Colon (tissue), 2 donors: Measurements from ENCODE around the gene AMZ1.
"Not testable (repeated sequence)": the region's sequence is repeated elsewhere in the genome, so short reads cannot be mapped to it uniquely, and the experiment has no call there.

Experiments
- FAIRE-seq: peaks from 2 replicates; lab custom pipeline; 2012; peaks lifted over from hg19 to GRCh38; lab: Jason Lieb, UNC
- donor health status: control.
- donor health status: control.

Gene AMZ1

GRCh38 chr7:2668401-2668800 is 19.6 kb upstream of the AMZ1 start:
- FAIRE-seq: no peak

GRCh38 chr7:2670171-2670570 is 17.8 kb upstream of the AMZ1 start:
- FAIRE-seq: no peak

- no peak for FAIRE-seq
Observed at GRCh38 chr7:2670720-2671391, 17.1 kb upstream of the AMZ1 start.

GRCh38 chr7:2673214-2673613 is 14.8 kb upstream of the AMZ1 start:
- FAIRE-seq: not testable (repeated sequence)

DNA sequence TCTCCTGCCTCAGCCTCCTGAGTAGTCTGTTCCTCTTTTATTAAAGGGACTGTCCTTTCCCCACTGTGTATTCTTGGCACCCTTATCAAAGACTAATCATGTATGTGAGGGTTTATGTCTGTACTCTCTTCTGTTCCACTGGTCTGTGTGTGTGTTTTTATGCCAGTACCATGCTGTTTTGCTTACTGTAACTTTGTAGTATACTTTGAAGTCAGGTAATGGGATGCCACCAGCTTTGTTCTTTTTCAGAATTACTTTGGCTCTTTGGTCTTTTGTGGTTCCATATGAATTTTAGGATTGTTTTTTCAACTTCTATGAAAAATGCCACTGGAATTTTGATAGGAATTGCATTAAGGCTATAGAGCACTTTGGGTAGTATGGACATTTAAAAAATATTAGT is 14.1 kb upstream of the AMZ1 start:
- no peak for FAIRE-seq

- FAIRE-seq: no peak
Observed at GRCh38 chr7:2675256-2675764, 12.7 kb upstream of the AMZ1 start.

DNA sequence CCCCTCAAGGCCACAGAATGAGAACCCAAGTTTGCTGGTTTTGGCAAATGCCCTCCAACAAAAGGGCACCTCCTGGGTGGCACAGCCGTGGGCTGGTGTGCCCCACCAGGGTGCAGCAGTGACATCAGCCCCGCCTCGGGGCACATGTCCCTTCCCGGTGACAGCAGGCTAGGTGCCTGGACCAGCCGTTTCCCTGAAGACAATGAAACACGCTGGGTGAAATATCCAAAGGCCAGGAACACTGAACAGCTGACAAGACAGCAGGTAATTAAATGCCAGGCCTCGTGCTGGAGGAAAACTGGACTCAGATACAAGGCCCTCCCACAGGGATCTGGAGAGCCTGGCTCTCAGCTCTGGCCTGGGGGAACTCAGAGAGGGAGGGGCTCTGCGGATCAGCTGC is 11.4 kb upstream of the AMZ1 start:
- not testable (repeated sequence) for FAIRE-seq

GRCh38 chr7:2678454-2678853 is 9.5 kb upstream of the AMZ1 start:
- not testable (repeated sequence) for FAIRE-seq

DNA sequence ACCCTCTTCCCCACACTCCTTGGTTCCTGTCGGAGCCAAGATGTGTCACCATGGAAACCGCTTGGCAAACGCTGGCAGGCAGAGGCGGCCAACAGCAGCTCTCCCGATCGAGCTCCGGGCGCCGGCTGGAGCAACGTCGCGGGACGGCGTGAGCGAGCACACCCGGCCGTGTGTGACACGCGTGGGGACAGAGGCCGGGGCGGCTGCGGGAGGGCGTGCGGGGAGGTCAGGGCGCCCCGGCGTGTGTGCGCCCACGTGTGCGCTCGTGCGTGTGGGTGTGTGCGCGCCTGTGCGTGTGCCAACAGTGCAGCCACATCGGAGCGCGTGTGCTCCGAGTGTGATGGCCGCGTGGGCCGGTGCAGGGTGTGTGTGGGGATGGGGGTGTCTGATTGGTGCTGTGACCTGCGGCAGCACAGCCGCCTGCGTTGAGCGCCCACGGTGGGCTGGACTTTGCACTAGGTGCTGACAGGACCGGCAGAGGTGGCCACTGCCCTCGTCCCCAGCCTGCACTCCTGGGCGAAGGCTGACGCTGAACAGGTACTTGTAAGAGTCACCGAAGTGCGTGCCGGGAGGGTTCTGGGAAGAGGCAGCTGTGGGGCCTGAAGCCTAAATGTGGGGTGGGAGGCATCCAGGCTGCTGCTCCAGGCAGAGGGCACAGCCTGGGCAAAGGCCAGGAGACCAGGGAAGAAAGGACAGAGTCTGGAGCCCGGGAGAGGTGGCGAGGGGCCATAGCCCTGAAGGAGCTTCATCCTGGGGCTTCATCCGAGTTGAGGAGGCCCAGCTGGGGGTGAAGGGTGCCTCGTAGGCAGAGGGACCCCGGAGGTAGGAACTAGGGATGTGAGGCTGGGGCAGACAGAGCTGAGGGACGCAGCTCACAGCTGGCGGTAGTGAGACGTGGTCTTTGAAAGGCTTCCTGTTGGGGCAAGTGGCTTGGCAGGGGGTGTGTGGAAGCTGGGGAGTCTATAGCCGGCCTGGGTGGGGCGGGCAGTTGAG is 8.6 kb upstream of the AMZ1 start:
- not testable (repeated sequence) for FAIRE-seq

DNA sequence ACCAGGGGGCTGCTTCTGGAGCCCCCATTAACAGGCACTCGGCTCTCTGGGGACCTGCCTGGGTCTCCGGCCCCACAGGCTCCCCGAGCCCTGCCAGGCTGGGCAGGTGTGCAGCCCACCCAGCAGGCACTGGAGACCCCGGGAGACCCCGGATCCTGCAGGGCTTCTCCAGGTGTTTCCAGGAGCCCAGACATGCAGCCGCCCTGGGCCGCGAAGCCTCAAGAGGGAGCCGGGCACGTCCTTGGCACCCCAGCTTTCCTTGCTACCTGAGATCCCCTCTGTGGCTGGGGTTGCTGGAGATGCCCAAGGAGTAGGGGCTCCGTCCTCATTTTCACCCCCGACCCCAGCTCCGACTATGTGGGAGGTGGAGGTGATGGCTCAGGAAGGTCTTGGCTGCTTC is 7.7 kb upstream of the AMZ1 start:
- FAIRE-seq: no peak

DNA sequence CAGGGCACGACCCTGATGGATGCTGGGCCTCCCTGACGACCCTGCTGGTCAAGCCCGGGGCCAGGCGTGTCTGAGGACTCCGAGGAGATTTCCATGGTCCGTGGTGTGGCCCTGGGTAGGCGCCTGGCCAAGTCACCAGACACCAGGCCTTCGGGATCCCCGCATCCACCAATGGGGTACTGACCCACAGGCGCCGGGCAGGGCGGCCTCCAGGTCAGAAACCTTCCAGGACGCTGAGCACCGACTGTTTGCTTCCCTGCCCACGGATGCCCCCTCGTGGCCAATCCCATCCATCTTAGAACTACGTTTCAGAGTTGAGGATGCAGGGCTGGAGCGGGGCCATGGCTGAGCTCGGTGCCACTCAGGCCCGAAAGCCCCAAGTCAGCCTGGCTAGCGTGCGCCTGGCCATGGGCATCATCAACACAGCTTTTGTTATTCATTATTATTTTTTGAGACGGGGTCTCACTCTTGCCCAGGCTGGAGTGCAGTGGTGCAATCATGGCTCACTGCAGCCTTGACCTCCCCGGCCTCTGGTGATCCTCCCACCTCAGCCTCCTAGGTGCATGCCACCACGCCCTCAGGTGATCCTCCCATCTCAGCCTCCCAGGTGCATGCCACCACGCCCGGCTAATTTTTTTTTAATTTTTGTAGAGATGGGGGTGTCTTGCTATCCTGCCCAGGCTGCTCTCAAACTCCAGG is 7.1 kb upstream of the AMZ1 start:
- no peak for FAIRE-seq

DNA sequence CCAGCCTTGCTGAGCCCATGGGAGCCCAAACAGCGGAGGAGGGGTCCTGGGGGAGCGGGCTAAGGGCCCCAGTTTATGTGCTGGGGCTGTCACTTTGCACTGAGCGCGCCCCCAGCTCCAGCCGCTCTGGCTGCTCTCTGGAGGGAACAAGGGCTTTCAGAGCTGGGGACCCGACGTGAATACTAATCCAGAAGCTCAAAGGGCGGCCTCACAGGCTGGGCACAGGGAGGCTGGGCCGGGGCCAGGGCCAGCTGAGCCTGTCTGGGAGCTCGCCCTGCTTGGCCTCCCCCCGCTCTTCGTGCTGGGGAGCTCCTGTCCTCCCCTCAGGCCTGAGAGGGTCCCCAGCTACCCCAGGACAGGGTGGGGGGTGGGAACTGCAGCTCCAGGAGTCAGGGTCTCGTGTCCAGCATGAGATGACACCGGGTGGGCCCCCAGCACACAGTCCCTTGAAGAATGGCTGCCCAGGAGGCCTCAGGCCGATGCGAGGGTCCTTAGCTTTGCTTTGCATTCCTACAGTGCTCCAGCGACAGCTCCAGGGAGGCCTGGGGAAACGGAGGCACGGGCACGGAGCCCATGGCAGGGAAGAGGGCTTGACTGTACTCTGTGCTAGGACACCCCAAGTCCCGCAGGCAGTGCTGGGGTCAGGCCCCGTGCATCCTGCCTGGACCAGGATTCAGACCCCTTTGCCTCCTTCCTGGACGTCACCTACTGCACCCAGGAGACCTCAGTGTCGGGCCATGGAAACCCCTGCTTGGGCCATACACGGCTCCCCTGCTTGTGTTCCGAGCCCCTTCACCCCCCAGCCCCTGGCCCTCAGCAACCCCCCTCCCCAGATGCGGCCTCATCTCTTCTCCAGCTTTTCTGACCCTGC is 5.8 kb upstream of the AMZ1 start:
- no peak for FAIRE-seq

GRCh38 chr7:2684501-2684900 is 3.5 kb upstream of the AMZ1 start:
- no peak for FAIRE-seq

DNA sequence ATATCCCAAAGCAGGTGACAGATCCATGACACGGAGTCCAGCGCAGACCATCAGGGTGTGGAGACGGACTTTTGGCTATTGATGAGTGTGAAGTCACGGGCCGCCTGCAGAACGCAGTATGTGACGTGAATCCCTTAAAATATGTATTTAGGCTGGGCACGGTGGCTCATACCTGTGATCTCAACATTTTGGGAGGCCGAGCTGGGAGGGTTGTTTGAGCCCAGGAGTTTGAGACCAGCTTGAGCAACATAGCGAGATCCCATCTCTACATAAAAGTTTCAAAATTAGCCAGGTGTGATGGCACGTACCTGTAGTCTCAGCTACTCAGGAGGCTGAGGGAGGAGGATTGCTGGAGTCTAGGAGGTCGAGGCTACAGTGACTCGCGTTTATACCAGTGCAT is 1.9 kb upstream of the AMZ1 start:
- no peak for FAIRE-seq

- no peak for FAIRE-seq
Observed at GRCh38 chr7:2687338-2687869, 598 bp upstream of the AMZ1 start.

- no peak for FAIRE-seq
Observed at GRCh38 chr7:2688409-2689342, 674 bp downstream of the AMZ1 start.

GRCh38 chr7:2689343-2689847 is 1.4 kb downstream of the AMZ1 start:
- FAIRE-seq: no peak

- FAIRE-seq: no peak
Observed at GRCh38 chr7:2689951-2690705, 2.1 kb downstream of the AMZ1 start.
